ENCODE data around the gene TAF4.

TAF4 gene

DNA sequence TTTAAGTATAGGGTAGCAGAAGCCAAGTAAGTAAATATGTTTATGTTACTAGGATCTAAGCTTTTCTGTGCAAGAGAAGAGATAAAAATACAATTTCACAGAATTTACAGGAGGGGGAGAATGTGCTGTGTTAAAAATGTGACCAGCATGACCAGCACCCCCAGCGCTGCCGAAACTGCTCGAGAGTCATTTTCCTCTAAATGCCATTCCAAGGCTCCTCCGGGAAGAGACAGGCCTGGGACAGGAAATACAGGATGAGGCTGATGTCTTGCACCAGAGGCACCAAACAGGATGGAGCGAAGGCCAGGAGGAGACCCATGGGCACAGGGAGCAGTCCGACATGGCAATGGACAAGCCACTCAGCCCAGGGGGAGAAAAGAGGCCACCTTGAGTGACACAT lies 21.1 kb downstream of the TAF4 start:
- DNase-seq (ENCODE audit: low read depth in 3 of 3), result no peak

DNA sequence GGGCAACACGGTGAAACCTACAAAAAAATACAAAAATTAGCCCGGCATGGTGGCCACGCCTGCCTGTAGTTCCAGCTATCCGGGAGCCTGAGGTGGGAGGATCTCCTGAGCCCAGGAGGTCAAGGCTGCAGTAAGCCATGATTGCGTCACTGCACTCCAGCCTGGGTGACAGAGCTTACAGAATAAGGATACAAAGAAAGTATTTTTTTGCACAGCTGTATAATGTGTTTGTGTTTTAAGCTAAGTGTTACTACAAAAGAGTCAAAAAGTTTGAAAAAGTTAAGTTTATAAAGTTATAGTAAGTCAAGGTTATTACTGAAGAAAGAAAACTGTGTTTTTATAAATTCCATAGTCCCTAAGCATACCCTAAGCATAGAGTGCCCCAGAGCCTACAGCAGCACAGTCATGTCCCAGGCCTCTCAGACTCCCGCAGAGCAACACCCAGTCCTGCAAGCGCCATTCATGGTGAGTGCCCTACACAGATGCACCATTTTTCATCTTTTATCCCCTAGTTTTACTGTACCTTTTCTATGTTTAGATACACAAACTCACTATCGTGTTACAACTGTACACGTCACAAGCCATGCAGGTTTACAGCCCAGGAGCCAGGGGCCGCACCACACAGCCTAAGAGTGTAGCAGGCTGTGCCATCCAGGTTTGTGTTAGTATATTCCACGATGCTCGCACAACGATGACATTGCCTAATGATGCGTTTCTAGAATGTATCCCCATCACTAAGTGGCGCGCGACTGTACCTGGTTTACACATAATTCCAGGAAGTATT lies 22.4 kb downstream of the TAF4 start:
- DNase-seq (ENCODE audit: low read depth in 3 of 3), result no peak

DNA sequence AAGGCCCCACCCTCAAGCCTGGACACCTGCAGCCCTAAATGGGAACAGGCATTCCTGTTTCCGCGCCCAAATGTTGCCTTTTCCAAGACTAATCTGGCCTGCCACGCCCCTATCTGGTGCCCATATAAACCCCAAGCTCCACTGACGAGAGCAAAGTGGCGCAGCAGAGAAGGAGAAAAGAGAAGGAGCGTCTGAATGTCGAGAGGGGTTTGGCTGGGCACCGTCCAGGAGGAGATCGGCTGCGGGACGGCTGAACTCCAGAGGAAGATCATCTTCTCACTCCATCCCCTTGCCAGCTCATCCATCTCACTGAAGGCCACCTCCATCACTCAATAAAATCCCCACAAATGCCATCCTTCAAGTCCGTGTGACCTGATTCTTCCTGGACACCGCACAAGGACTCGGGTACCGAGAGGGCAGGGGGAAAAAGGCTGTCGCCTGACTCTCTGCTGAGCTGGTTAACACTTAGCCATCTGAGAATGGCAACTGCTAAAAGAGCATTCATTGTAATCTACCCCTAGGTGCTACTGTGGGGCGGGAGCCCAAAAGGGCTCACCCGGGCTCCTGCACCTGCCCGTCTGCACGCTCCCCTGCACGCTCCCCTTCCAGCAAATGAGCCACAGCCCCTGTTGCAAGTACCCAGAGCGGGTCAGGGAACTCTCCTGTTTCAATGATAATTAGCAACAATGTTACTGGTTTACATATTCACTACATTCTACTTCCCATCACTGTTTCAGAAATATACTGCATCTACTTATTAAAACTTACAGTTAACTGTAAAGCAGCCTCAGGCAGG lies 23.5 kb downstream of the TAF4 start:
- no peak for DNase-seq (ENCODE audit: low read depth in 3 of 3)

DNA sequence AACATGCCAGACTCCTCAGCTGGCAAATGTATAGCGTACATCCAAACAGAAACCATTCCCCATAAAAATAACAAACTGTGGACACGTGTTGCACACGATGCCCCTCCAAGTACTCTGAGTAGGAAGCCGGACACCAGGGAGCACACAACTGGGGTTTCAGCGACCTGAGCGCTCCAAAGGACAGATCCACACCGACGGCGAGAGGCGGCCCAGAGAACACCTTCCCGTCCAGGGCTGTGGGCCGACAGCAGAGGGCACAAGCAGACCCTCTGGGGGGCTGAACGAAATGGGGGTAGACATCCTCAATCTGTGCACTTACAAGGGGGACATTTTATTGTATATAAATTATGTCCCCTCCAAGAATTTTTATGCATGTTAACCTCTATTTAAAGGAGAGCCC lies 24.7 kb downstream of the TAF4 start:
- no peak for DNase-seq (ENCODE audit: low read depth in 3 of 3)

DNA sequence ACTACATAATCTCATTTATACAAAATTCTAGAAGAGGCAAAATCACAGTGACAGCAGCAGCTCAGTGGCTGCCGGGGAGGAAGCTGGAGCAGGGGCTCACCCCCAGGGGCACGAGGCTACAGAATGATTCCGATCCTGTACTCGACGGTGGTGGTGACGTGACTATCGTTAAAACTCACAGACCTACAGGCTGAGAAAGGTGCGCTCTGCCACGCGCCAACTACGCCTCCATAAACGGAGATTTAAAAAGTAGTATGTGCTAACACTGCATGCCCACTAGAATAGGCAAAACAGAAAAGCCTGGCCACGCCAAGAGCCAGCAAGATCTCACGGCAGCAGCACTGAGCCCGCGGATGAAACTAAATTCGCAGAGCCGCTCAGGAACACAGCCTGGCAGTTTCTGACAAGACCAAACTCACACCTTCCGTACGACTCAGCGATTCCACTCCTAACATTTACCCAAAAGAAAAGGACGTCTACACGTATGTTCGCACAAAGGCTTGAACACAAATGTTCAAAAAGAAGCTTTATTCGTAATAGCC lies 25.2 kb downstream of the TAF4 start:
- DNase-seq (ENCODE audit: low read depth in 3 of 3), result no peak

DNA sequence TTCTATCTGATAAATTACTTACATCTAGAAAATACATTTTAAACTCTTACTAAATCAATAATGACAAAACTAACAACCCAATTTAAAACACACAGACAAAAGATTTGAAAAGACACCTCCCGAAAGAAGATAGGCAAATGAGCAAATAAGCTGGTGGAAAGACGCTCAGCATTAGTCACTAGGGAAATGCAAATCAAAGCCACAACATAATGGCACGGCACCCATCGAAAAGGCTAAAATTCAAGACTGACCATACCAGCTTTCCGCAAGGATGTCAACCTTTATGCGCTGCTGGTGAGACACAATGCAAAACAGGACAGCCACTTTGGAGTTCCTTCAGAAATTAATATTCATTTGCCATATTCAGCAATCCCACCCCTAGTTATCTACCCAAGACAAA lies 25.9 kb downstream of the TAF4 start:
- no peak for DNase-seq (ENCODE audit: low read depth in 3 of 3)

DNA sequence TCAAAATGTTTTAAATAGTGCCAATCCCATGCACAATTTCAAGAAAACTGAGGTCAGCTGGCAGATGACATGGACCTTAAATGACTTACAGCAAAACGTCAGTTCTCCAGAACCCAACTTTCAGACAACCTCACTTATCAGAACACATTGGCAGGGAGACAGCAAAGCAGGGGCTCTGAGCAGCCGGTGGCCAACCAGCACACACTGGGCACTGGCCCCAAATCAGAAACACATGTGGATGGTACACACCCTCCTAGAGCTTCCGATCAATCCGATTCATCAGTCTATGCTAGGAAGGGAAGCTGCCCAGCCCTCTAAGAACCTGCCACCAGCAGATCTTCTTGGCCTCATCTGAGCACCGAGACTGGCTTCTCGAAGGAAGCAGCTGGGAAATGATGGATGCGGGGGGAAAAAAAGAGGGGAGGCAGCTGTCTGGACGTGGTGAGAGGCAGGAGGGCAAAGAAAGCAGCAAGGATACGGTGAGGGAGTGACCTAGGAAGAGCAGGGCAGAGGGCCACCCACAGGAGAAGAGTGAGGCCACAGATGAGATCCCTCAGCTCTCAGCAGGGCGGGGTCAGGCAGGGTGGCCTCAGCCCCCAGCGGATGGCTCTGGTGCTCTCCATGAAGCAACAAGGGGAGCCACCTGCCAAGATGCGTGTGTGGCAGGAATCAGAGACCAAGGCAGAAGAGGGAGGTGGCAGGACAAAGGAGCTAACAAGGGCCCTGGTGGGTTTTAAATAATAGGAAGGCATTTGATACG lies 32.9 kb downstream of the TAF4 start:
- DNase-seq (ENCODE audit: low read depth in 3 of 3), result no peak

DNA sequence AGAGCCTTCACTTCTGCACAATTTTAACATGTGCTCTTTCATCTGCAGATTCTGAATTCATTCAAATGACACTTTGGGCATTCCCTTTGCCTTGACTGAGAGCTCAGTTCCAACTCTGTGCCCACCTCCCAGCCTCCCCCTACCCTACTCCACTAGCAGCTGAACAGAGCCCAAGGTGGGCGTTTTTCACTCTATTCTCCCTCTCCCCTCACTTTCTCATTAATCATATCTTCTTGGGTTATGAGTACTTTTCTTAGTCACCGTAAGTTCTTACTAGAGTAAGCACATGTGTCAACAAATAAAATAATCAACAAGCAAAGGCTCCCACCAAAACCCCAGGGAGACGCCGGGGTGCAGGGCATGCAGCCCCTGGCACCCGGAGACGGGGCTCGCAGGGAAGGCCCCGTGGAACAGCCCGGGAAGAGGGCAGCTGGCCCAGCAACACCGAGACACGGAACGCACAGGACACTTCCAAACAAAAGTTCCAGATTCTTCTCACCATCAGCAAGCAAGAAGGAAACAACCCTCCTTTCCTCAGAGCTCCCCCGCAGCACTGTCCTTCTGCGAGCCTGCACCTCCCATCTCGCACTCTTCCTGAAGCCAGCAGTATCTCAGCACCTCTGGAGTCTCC lies 34.1 kb downstream of the TAF4 start:
- no peak for DNase-seq (ENCODE audit: low read depth in 3 of 3)

DNA sequence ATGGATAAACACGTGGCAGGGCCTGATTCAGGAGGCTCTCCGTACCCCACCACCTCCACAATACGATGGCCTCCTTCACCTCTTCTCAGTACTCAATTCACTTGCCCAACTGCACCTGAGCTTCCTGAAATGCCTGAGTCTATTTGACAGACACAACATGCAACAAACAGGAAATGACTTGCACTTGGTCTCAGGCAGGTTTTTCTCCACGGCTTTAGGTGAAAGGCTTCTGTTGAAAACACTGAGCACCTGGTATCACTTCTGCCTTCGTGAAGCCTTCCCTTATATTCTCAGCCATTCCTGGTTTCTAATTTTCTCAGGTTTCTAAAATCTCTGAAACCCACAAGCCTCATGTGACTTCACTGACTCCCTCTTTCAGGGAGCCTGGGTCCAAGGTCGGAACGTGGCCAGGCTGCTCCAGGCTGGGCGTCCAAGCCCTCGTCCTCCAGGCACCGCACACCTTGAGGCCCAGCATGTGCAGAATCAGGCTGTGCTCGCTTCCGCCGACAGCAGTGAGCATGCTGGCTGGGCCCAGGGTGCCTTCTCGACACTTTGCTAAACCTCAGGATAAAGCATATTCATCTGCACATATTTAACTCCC lies 34.7 kb downstream of the TAF4 start:
- peak in 1 of 3 experiments; percentile 6 for DNase-seq (ENCODE audit: low read depth in 3 of 3)

DNA sequence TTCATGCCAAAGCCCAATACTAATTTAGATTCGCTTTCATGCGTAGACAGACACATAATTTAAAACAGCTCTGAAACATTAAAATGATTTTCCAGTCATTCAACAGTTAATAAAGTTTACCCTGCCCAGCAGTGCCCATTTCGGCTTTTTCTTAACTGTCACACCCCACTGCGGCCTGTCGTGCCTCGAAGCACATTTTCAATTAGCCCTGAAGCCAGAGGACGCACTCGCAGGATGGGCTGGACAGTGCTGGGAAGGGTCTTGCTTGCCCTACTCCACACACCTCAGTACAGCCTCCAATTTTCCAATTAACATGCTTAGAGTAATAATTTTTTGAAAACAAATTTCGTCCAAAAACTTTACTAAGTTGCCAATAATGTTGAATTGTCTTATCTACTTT lies 35.3 kb downstream of the TAF4 start:
- DNase-seq (ENCODE audit: low read depth in 3 of 3), result no peak

DNA sequence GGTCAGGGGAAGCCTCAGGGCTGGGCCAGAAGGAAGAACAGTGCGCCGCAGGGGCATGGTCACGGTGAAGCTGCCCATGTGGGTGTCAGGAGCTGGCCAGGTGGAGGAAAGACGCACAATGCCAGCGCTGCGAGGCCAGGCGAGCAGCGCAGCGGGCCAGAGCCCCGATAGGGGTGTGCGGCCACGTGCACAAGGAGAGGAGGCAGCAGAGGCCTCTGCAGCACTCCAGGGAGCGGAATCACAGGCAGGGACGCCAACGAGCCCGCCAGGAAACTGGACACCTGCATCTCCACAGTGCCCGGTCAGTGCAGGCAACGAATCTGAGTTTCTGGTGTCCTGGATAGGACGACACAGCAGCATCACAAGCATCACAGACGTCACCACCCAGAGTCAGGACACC lies 35.7 kb downstream of the TAF4 start:
- DNase-seq (ENCODE audit: low read depth in 3 of 3), result no peak

DNA sequence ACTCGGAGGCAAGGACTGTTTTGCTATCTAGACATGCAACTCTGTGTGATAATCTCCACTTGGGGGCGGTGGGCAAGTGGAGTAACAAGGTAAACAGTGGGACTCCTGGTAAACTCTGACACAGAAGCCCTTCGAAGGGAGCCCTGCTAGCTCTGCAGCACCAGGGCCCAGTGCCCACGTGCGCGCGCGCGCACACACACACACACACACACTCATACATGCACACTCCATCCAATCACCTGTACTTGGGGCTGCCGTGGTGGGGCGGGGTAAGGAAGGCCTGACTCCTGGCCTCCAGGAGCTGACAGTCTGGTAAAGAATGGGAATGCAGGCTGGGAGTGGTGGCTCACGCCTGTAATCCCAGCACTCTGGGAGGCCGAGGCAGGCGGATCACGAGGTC lies 36.4 kb downstream of the TAF4 start:
- DNase-seq (ENCODE audit: low read depth in 3 of 3), result no peak

DNA sequence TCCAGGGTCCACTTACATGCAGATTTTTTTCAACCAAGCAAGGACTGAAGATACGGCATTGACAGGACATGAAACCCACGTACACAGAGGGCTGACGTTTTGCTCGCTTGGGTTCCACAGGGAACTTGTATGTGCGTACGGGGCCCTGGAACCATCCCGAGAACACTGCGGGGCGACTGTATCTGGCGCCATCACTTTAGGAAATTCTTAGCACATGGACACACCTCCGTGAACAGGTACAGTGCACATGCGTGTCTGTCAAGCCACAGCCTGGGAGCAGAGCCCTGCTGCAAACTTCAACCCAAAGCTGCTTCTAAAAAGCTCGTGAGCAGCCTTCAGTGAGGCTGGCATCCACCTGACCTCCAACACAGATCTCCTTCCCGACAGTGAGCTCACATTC lies 37.3 kb downstream of the TAF4 start:
- no peak for DNase-seq (ENCODE audit: low read depth in 3 of 3)

DNA sequence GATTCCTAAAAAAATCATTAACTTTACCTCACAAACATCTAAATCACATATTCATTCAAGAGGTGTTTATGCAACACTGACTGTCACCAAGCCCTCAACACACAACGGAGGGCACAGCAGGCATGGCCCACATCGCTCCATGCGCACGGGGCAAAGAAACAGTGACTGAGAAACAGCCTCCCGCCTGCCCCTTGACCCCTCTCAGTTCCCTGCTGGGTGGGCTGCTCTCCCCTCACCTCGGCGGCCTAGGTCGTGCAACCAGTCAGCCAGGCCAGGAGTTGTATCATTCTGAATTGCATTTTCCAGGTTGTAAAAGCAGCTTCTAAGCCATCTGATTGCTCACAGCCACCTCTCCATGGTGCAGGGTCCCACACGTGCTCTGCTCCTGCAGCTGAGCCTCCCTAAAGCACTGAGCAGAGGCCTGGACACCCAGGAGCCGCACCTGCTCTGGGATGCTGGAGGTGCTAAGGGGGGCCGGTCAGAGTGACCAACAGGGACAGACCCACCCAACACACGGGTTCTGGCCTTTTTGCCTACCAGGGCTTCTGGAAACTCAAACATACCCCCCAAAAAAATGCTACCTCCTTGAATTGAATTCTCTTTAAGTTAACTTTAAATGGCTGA lies 37.9 kb downstream of the TAF4 start:
- DNase-seq (ENCODE audit: low read depth in 3 of 3), result no peak

DNA sequence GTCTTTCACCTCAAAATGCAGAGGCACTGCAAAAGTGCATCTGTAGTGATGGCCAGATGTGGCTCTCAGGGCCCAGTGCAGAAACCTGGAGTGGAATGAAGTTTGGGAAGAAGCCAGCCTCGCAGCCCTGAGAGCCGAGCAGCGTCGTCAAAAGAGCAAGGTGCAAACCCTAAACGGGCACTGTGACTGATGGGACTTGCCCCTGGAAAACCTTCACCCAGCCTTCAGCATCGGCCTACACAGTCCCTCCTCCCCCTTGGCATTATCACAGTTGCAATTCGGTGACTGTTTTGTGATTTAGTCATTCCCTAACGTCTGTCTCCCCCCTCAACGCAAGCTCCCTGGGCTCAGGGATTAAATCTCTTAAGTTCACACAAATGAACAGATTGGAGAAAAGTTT lies 38.6 kb downstream of the TAF4 start:
- DNase-seq (ENCODE audit: low read depth in 3 of 3), result no peak

DNA sequence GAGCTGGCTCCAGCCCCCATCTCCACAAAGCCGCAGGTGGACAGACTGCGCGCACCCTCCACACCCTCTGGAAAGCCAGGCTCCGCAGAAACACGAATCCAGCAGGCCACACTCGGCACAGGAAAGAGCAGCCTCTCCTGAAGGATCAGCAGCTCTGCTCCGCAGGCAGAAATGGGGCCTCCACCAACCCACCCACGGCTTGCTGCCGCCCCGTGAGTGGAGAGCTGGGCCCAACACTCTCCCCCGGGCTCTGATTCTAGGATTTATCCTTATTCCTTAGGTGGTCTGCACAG lies 39.2 kb downstream of the TAF4 start:
- DNase-seq (ENCODE audit: low read depth in 3 of 3), result no peak

DNA sequence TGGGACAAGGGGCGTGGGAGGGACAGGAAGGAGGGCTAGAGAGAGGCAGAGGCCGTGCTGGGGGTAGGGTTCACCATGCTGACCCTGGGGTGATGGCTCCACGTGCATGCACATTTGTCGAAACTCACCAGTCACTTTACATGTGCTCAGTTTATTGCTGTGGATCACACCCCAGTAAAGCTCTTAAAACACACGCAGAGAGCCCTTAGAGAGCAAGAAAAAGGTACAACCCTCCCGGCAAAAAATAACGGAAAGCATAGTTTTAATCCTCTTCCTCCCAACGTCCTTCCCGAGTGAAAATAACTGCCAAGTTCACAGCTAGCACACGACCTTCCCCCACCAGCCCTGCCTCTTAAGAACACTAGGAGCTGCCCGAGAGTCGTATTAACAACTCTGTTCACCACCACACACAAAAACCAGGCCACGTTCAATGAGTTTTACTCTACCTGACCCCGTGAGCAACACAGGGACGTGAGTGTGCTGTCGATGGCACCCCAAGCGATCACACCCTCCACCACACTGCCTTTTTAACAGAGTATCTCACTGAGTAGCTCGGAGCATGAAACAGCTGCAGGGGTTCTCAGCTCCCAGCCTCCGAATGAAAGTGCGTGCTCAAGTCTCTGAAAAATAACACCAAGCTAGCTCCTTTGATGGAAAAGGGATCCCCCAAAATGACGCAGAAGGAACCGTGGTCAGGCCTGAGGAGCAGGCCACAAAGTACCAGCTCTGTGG lies 39.7 kb downstream of the TAF4 start:
- peak in 1 of 3 experiments; percentile 5 for DNase-seq (ENCODE audit: low read depth in 3 of 3)

DNA sequence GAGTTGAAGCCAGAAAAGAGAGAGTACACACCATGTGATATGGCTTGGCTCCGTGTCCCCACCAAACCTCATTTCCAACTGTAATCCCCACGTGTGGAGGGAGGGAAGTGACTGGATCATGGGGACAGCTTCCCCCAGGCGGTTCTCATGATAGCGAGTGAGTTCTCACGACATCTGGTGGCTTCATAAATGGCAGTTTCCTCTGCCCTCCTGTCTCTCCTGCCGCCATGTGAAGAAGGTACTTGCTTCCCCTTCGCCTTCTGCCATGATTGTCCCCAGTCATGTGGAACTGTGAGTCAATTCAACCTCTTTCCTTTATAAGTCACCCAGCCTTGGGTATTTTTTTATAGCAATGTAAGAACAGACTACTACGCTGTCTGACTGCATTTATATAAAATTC lies 40.3 kb downstream of the TAF4 start:
- no peak for DNase-seq (ENCODE audit: low read depth in 3 of 3)

DNA sequence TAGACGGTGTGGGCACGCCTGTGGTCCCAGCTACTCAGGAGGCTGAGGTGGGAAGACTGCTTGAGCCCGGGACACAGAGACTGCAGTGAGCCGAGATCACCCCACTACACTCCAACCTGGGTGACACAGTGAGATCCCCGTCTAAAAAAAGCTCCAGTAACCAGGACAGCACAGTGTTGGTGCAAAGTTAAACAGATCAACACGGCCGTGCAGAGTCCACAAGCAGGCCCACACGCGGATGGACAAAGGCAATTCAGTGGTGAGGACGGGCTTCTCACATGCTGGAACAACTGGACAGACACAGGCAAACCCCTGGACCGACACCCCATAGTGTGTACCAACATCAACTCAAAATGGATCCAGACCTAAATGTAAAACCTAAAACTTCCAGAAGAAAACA lies 41.7 kb downstream of the TAF4 start:
- no peak for DNase-seq (ENCODE audit: low read depth in 3 of 3)

DNA sequence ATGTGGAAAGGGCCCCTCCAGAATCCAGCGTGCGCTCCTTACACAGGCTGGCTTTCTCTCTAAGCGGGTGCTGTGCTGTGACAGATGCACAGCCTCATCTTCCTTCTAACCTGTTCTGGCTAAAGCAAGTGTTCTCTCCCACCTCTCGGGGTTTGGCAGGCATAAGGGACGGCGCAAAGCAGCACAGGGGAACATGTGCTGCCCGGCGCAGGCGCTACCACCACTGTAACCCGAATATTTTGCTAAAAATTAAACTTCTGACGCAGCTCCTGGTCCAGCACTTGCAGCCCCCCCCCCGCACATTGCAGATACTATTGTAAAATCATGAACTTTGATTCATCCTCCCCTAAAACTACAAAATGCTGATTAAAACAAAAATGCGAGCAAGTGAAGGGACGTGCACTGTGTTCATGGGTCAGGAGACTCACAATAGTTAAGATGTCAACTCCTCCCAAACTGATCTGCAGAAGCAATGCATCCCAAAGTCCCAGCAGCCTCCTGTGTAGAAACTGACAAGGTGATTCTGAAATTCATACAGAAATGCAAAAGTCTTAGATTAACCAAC lies 43.0 kb downstream of the TAF4 start:
- no peak for DNase-seq (ENCODE audit: low read depth in 3 of 3)
